GM19023 (cell line): Measurements from ENCODE around the gene SNX8.

ENCODE experiments used
- ATAC-seq: cut with Tn5 transposase; IDR thresholded peaks from one replicate; pipeline ENCODE4 v1.9.1; 2021; ENCODE audit warnings: mild to moderate bottlenecking, moderate library complexity; ENCODE audit not compliant: unreplicated experiment

SNX8 gene

DNA sequence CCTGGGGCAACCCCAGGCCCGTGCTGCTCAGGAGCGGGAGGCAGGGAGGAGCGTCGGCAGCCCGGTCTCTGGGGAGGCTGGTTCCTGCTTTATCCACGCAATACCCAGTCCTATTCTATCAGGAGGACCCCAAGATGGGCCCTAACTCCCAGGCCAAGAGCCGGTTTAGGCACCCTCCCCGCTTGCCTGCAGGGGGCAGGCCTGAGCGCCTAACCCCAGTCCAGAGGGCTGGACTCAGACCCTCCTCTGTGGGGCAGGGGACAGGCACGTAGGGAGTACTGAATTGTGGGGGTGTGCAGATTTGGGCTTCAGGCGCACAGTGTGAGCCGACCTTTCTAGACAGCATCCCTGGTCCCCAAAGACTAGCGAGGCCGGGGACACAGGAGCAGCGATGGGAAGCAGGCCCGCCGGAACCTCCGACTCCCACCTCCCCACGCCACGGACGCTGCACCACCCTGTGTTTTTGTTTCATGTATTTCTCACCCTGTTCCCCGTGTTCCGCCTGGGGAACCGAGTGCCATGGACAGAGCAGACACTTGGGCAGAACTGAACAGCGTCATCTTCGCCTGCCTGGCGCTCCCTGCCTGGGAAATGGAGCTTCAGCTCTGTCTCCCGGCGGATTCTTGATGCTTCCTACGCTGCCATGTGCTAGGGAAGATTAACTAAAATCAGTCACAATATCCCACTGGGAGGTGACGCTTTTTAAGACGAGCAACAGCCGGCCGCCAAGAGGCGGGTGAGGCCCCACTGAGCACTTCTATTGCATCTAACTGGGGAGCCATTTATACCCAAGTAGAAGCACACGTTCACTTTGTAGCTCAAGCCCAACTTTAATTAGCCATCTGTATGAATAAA, 66.9 kb downstream of the SNX8 start:
- no peak for ATAC-seq

- ATAC-seq, result no peak
Measured at GRCh38 chr7:2245883-2246675, 68.2 kb downstream of the SNX8 start.

DNA sequence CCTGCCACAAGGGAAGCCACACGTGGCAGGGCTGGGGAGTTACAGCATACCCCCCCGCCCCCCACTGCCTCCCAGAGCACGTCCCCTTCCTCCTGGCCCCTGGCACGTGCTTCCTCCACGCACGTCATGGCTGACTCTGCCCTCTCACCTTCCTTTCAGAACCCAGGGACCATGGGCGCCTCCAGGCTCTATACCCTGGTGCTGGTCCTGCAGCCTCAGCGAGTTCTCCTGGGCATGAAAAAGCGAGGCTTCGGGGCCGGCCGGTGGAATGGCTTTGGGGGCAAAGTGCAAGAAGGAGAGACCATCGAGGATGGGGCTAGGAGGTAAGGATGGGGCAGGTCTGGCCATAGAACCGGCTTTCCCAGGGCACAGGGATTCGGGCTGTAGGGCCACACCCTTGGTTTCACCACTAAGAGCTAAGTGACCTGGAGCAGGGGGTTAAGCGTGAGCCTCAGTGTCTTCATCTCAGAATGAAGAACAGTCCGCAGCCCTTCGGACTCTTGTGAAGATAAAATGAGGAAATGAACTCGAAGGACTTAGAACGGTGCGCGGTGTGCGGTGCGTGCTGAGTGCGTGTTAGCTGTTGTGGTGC, 69.7 kb downstream of the SNX8 start:
- no peak for ATAC-seq

- ATAC-seq, result no peak
Measured at GRCh38 chr7:2243458-2243857, 70.8 kb downstream of the SNX8 start.

DNA sequence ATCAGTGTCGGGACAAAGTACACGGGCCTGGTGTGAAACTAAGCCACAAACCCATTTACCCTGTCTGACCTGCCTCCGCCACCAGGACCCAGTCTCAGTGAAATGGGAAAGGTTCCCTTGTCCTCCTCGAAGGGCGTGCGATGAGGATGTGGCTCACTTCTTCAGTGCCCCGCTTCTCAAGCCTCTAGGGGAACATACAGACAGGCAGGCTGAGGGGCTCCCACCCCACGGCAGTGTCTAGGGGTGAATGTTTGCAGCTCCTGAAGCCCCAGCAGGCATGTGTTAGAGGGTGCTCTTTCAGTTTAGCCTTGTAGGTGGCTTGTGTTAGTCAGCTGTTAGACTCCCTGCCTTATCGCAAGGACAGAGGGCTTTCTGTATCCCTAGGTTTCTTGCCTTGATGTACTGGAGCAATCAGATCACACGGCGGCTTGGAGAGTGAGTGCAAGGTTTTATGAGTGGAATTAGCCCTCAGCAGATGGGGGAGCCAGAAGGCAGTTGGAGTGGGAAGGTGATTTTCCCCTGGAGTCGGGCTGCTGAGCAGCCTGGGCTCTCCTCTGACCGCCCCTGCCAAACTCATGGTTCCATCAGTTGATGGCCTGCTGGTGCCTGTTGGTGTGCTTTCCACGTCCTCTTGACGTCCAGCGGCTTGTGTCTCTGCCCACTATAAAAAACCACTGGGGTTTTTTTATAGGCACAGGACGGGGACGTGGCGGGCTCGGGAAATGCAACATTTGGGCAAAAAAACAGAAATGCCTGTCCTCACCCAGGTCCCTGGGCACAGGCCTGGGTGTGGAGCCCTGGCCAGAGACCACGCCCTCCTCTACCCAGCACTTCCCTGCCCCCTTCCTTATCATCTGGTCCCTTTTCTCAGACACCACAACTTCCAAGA, 71.5 kb downstream of the SNX8 start:
- peak; percentile 13 for ATAC-seq

DNA sequence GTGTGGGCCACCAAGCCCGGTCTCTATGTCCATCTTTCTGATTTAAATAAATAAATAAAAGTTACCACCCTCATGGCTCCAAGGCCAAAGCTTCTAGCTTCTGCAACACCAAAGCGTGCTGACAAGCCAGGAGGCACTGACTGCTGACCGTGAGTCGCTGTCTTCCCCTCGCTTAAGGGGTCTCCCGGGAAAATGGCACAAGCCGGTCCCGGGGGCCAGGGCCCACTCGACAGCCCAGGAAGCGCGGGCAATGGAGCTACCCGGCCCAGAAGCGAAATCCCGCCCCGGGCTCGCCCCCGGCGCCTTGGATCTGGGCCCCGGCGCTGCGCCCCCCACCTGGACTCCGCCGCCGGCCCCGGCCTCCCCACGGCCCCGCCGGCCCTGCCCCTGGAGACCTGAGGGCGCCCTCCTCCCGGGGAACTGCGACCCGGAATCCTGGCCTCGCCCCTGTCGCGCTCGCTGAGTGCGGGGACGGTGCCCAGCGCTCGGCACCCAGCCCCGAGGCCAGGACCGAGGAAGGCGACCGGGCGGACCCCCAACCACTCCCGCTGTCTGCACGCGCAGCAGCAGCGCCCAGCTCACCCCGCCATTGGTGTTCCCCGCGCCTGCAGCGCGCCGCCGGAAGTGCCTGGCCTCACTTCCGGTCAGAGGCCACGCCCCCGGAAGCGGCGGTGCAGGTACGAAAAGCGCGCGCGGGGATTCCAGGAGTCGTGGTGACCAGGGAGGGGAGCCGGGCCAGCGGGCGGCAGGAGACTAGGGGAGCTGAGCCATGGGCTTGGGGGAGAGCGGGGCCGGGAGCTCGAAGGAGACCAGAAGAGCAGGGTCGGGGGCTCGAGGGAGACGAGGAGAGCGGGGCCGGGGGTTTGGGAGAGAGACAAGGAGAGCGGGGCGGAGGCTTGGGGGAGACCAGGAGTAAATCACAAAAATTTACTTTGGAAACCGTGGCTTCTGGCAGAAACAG, 72.4 kb downstream of the SNX8 start, which contains the start of the genes MRM2 and NUDT1:
MRM2 (minus strand) TSS at position 626 of the 961 bp plus-strand sequence; CDS start at position 590, 36 bp downstream.
NUDT1 (plus strand) TSS at position 647 of the 961 bp plus-strand sequence. CDS start 2,349 bp downstream, outside the sequence.
- ATAC-seq, result peak; percentile 76

GRCh38 chr7:2239242-2239641, 75.0 kb downstream of the SNX8 start:
- ATAC-seq, result no peak

DNA sequence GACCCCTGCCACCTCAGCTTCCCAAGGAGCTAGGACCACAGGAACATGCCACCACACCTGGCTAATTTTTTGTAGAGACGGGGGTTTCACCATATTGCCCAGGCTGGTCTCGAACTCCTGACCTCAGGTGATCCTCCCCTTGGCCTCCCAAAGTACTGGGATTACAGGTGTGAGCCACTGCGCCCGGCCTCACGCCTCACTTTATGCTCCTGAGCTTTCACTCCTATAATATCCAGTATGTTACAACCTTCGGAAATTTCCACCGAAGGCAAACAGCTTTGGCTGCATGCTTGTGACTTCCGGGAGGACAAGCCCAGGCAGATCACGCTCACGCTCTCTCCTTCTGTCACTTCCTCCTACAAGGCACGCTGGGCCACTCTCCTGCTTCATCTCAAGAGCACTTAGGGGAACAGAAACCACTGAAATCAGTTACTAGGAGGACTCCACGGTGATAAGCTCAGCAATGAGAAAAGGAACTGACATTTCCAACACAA, 77.1 kb downstream of the SNX8 start:
- ATAC-seq, result peak; percentile 56

GRCh38 chr7:2233926-2234325, 80.3 kb downstream of the SNX8 start:
- ATAC-seq, result no peak

DNA sequence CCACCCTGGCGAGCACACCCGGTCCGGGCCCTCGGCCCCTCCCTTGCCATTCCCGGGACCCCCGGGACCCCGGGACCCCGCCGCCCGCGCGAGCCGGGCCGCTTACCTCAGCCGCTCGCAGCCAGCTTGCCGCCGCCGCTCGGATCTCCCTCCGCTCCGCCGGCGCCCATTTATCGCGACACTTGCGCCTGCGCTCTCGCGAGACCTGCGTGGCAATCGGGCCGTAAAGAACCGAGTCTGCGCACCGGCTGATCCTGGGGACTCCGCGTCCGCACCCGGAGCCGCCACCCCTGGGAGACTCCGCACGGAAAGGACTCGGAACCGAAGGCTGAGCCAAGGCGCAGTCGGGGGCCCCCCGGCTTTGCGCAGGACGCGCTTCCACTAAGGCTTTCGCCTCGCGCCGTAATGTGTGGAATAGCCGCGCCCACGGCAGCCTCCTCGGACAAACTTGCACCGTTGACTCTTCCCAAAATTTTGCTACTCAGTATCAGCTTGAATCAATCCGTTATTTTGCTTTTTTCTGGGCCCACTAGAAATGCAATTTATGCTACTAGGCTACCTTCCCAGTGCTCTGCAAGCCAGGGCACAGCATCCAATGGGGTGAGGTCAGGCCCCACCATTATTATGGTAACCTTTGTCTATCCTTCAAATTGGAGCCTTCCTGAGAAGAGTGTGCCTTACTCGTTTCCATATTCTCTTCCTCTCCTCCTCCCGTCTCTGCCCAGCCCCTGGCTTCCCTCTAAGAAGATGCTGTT, 81.3 kb downstream of the SNX8 start, which contains the start of gene MAD1L1:
MAD1L1 (minus strand) TSS at position 180 of the 755 bp plus-strand sequence. CDS start 2,812 bp downstream, outside the sequence.
- ATAC-seq, result peak; percentile 74

DNA sequence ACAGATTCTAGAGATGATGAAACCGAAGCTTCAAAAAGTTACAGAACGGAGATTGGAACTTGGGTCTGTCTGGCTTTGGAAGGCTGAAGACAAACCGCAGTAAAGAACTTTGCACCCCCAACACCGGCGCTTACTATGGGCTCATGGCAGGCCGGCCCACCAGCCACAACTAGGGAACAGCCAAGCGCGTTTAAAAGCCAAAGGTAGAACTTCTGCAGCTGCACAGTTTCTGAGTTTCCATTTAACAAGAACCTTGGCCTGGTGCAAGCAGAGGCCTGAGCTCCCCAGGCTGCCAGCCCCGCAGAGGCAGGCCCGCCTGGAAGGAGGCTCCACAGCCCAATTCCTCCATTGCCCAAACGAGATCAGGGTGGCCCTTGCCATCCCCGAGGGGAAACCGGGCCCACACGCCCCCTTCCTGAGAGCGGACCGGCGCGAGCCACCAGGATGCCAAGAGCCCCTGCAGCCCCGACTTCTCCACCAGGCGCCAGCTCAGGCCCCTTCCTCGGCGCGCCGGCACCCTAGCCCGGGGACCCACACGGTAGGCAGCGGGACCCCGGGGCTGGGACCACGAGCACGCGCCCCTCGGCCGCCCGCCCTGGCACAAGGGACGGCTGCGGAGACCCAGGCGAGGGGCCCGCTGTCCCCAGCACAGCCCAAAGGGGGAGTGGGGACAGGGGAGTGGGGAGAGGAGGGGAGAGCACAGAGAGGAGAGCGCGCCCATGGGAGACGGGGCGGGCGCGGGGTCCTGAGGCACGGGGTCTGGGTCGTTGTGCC, 82.1 kb downstream of the SNX8 start:
- peak; percentile 33 for ATAC-seq

GRCh38 chr7:2230882-2231281, 83.4 kb downstream of the SNX8 start:
- no peak for ATAC-seq

DNA sequence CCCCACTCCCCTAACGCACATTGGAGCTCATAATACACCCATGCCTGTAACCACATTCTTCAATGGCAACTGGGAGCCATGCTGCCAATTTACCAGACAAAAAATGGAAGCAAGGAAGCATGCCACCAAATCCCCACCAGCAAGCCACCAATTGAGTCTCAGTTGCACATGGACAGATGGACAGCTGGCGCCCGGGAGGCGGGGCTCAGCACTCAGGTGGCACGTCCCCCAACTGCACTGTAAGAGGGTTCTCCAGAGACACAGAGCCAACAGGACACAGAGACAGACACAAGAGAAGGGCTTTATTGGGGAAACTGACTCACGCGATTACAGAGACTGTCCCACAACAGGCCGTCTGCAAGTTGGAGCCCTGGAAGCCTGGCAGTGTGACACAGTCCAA, 84.0 kb downstream of the SNX8 start:
- no peak for ATAC-seq

- no peak for ATAC-seq
Measured at GRCh38 chr7:2229467-2229866, 84.8 kb downstream of the SNX8 start.

DNA sequence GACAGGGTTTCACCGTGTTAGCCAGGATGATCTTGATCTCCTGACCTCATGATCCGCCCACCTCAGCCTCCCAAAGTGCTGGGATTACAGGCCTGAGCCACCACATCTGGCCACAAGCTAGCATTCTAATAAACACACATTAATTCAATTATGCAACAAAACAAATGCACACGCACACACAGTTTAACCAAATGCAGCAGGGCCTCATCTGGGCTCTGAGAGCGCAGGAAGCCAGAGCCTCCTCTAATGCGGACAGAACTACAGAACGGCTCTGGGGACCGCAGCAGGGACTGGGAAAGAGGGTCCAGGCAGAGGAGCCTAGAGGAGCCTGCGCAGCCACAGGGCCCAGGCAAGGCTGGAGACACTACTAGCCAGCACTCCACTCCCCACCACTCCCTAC, 85.3 kb downstream of the SNX8 start:
- ATAC-seq, result no peak

- no peak for ATAC-seq
Measured at GRCh38 chr7:2227699-2228098, 86.5 kb downstream of the SNX8 start.

DNA sequence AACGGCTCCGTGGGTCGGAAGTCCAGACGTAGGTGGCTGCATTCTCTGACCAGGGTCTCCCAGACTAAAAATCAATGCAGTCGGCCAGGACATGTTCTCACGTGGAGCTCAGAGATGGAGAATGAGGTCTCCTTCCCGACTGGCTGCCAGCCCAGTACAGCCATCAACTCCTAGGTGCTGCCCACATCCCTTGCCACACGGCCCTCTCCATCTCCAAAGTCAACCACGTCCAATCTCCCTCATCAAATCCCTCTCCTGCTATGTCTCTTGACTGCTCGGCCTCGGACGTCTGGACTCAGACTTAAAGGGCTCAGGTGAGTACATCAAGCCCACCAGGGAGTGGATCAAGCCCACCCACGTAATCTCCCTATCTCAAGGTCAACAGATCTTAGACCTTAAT, 88.4 kb downstream of the SNX8 start:
- no peak for ATAC-seq
